GM21526 (cell line): ENCODE data around the gene RAD54L.
A peak's percentile ranks its signal among the peaks of the same experiment; 100 is the strongest.
"Not testable (repeated sequence)": the region's sequence is repeated elsewhere in the genome, so short reads cannot be mapped to it uniquely, and the experiment has no call there.

ENCODE experiments used
- ATAC-seq: cut with Tn5 transposase; IDR thresholded peaks from one replicate; pipeline ENCODE4 v1.9.1; 2021; ENCODE audit warnings: moderate library complexity; ENCODE audit not compliant: unreplicated experiment, low FRiP score

The RAD54L gene

GRCh38 chr1:46247436-46248121 is at the start of gene RAD54L:
Gene RAD54L, plus strand, starts transcription at chr1:46247763. Its CDS starts 643 bp downstream, at chr1:46248406.
- ATAC-seq: peak; percentile 87

GRCh38 chr1:46197964-46198811 is 49.4 kb upstream of the RAD54L start, which contains the start of gene POMGNT1:
Gene POMGNT1, minus strand, starts transcription at chr1:46198434. Its CDS starts 613 bp downstream, at chr1:46197821.
- ATAC-seq: peak; percentile 77

- no peak for ATAC-seq
Measured at GRCh38 chr1:46199233-46199749, 48.3 kb upstream of the RAD54L start.

GRCh38 chr1:46203738-46204405 is 43.7 kb upstream of the RAD54L start:
- no peak for ATAC-seq

GRCh38 chr1:46204406-46204742 is 43.2 kb upstream of the RAD54L start:
- ATAC-seq: no peak

GRCh38 chr1:46205141-46205540 is 42.4 kb upstream of the RAD54L start:
- no peak for ATAC-seq

GRCh38 chr1:46205791-46206190 is 41.8 kb upstream of the RAD54L start:
- ATAC-seq: no peak

GRCh38 chr1:46206399-46206798 is 41.2 kb upstream of the RAD54L start:
- no peak for ATAC-seq

- no peak for ATAC-seq
Measured at GRCh38 chr1:46210561-46210960, 37.0 kb upstream of the RAD54L start.

- ATAC-seq: no peak
Measured at GRCh38 chr1:46211051-46211450, 36.5 kb upstream of the RAD54L start.

- ATAC-seq: no peak
Measured at GRCh38 chr1:46215504-46215903, 32.1 kb upstream of the RAD54L start.

- ATAC-seq: no peak
Measured at GRCh38 chr1:46218443-46218842, 29.1 kb upstream of the RAD54L start.

- no peak for ATAC-seq
Measured at GRCh38 chr1:46219551-46220520, 27.7 kb upstream of the RAD54L start.

GRCh38 chr1:46220808-46221207 is 26.8 kb upstream of the RAD54L start:
- no peak for ATAC-seq

GRCh38 chr1:46221749-46222148 is 25.8 kb upstream of the RAD54L start:
- ATAC-seq: no peak

GRCh38 chr1:46223055-46223454 is 24.5 kb upstream of the RAD54L start:
- not testable (repeated sequence) for ATAC-seq

GRCh38 chr1:46223472-46223943 is 24.1 kb upstream of the RAD54L start:
- ATAC-seq: peak; percentile 83

- ATAC-seq: no peak
Measured at GRCh38 chr1:46224966-46225365, 22.6 kb upstream of the RAD54L start.

- not testable (repeated sequence) for ATAC-seq
Measured at GRCh38 chr1:46231231-46231630, 16.3 kb upstream of the RAD54L start.

GRCh38 chr1:46236882-46237281 is 10.7 kb upstream of the RAD54L start:
- no peak for ATAC-seq
